HEK293 (cell line): Measurements from ENCODE around the gene SAMD11.

Source experiments
- EGR2 ChIP-seq: fragments of 450-650 bp; formaldehyde crosslinking; IDR thresholded peaks from 2 replicates; pipeline ENCODE4 v1.5.1; 2016; ENCODE audit warnings: low read depth, missing biosample characterization, missing genetic modification characterization
- INSM2 ChIP-seq: fragments of 450-650 bp; formaldehyde crosslinking; IDR thresholded peaks from 2 replicates; pipeline ENCODE4 v1.5.1; 2016; ENCODE audit warnings: missing biosample characterization, missing genetic modification characterization
- KLF10 ChIP-seq: fragments of 450-650 bp; IDR thresholded peaks from 2 replicates; pipeline ENCODE4 v1.5.1; 2018; ENCODE audit warnings: missing biosample characterization, mild to moderate bottlenecking, missing genetic modification characterization
- OSR2 ChIP-seq: fragments of 450-650 bp; formaldehyde crosslinking; IDR thresholded peaks from 2 replicates; pipeline ENCODE4 v1.5.1; 2016; ENCODE audit warnings: missing biosample characterization, missing genetic modification characterization
- PRDM1 ChIP-seq: fragments of 450-650 bp; formaldehyde crosslinking; IDR thresholded peaks from 2 replicates; pipeline ENCODE4; 2016; ENCODE audit warnings: missing biosample characterization, missing genetic modification characterization
- SALL2 ChIP-seq: fragments of 450-650 bp; formaldehyde crosslinking; IDR thresholded peaks from 2 replicates; pipeline ENCODE4 v1.5.0; 2017; ENCODE audit warnings: missing biosample characterization, mild to moderate bottlenecking, missing genetic modification characterization, borderline replicate concordance
- TCF7L2 ChIP-seq: IDR thresholded peaks from 2 replicates; pipeline ENCODE4 v1.6.1; 2011; ENCODE audit warnings: low read depth, mild to moderate bottlenecking, inconsistent platforms, low read length, moderate library complexity, borderline replicate concordance
- ZBTB10 ChIP-seq: fragments of 450-650 bp; formaldehyde crosslinking; IDR thresholded peaks from 2 replicates; pipeline ENCODE4 v1.5.1; 2016; ENCODE audit warnings: missing biosample characterization, missing genetic modification characterization
- ZBTB48 ChIP-seq: fragments of 450-650 bp; formaldehyde crosslinking; IDR thresholded peaks from 2 replicates; pipeline ENCODE4 v1.5.1; 2016; ENCODE audit warnings: missing biosample characterization, missing genetic modification characterization
- ZBTB7A ChIP-seq: fragments of 450-650 bp; formaldehyde crosslinking; IDR thresholded peaks from 2 replicates; pipeline ENCODE4 v1.5.1; 2016; ENCODE audit warnings: low read depth, missing biosample characterization, missing genetic modification characterization
- ZFP3 ChIP-seq: fragments of 450-650 bp; formaldehyde crosslinking; IDR thresholded peaks from 2 replicates; pipeline ENCODE4 v1.5.1; 2016; ENCODE audit warnings: low read depth, missing biosample characterization, missing genetic modification characterization
- ZFP37 ChIP-seq: fragments of 450-650 bp; formaldehyde crosslinking; IDR thresholded peaks from 2 replicates; pipeline ENCODE4 v1.5.1; 2016; ENCODE audit warnings: missing biosample characterization, missing genetic modification characterization
- ZNF10 ChIP-seq: fragments of 450-650 bp; formaldehyde crosslinking; IDR thresholded peaks from 2 replicates; pipeline ENCODE4 v1.5.1; 2017; ENCODE audit warnings: missing biosample characterization, missing genetic modification characterization
- ZNF112 ChIP-seq: fragments of 450-650 bp; formaldehyde crosslinking; IDR thresholded peaks from 2 replicates; pipeline ENCODE4 v1.5.0; 2017; ENCODE audit warnings: missing biosample characterization, missing genetic modification characterization
- ZNF133 ChIP-seq: fragments of 450-650 bp; formaldehyde crosslinking; IDR thresholded peaks from 2 replicates; pipeline ENCODE4 v1.5.1; 2016; ENCODE audit warnings: missing biosample characterization, missing genetic modification characterization
- ZNF140 ChIP-seq: fragments of 450-650 bp; formaldehyde crosslinking; IDR thresholded peaks from 2 replicates; pipeline ENCODE4 v1.5.1; 2016; ENCODE audit warnings: missing biosample characterization, missing genetic modification characterization
- ZNF19 ChIP-seq: fragments of 450-650 bp; formaldehyde crosslinking; IDR thresholded peaks from 2 replicates; pipeline ENCODE4; 2016; ENCODE audit warnings: missing biosample characterization, missing genetic modification characterization, low read depth
- ZNF248 ChIP-seq: fragments of 450-650 bp; formaldehyde crosslinking; IDR thresholded peaks from 2 replicates; pipeline ENCODE4 v1.5.1; 2017; ENCODE audit warnings: missing biosample characterization, missing genetic modification characterization
- ZNF280D ChIP-seq: fragments of 450-650 bp; formaldehyde crosslinking; IDR thresholded peaks from 2 replicates; pipeline ENCODE4 v1.5.1; 2016; ENCODE audit warnings: missing biosample characterization, missing genetic modification characterization
- ZNF302 ChIP-seq: fragments of 450-650 bp; formaldehyde crosslinking; IDR thresholded peaks from 2 replicates; pipeline ENCODE4 v1.5.1; 2016; ENCODE audit warnings: missing biosample characterization, missing genetic modification characterization, low read depth
- ZNF394 ChIP-seq: fragments of 450-650 bp; formaldehyde crosslinking; IDR thresholded peaks from 2 replicates; pipeline ENCODE4 v1.5.1; 2016; ENCODE audit warnings: missing biosample characterization, missing genetic modification characterization, mild to moderate bottlenecking, moderate library complexity, borderline replicate concordance
- ZNF398 ChIP-seq: fragments of 450-650 bp; formaldehyde crosslinking; IDR thresholded peaks from 2 replicates; pipeline ENCODE4 v1.5.1; 2017; ENCODE audit warnings: missing biosample characterization, missing genetic modification characterization
- ZNF530 ChIP-seq: fragments of 450-650 bp; formaldehyde crosslinking; IDR thresholded peaks from 2 replicates; pipeline ENCODE4 v1.5.1; 2016; ENCODE audit warnings: low read depth, missing biosample characterization, missing genetic modification characterization
- ZNF544 ChIP-seq: fragments of 450-650 bp; formaldehyde crosslinking; IDR thresholded peaks from 2 replicates; pipeline ENCODE4 v1.5.0; 2017; ENCODE audit warnings: missing biosample characterization, missing genetic modification characterization
- ZNF600 ChIP-seq: fragments of 450-650 bp; formaldehyde crosslinking; IDR thresholded peaks from 2 replicates; pipeline ENCODE4 v1.5.1; 2016; ENCODE audit warnings: missing biosample characterization, missing genetic modification characterization
- ZNF621 ChIP-seq: fragments of 450-650 bp; formaldehyde crosslinking; IDR thresholded peaks from 2 replicates; pipeline ENCODE4 v1.5.1; 2017; ENCODE audit warnings: missing biosample characterization, missing genetic modification characterization
- ZNF624 ChIP-seq: fragments of 450-650 bp; formaldehyde crosslinking; IDR thresholded peaks from 2 replicates; pipeline ENCODE4 v1.5.1; 2017; ENCODE audit warnings: missing biosample characterization, missing genetic modification characterization
- ZNF654 ChIP-seq: fragments of 450-650 bp; formaldehyde crosslinking; IDR thresholded peaks from 2 replicates; pipeline ENCODE4 v1.5.1; 2016; ENCODE audit warnings: low read depth, missing biosample characterization, missing genetic modification characterization
- ZNF658 ChIP-seq: fragments of 450-650 bp; formaldehyde crosslinking; IDR thresholded peaks from 2 replicates; pipeline ENCODE4; 2016; ENCODE audit warnings: missing biosample characterization, missing genetic modification characterization
- ZSCAN4 ChIP-seq: fragments of 450-650 bp; formaldehyde crosslinking; IDR thresholded peaks from 2 replicates; pipeline ENCODE4 v1.5.1; 2017; ENCODE audit warnings: missing biosample characterization, missing genetic modification characterization

The SAMD11 gene

DNA sequence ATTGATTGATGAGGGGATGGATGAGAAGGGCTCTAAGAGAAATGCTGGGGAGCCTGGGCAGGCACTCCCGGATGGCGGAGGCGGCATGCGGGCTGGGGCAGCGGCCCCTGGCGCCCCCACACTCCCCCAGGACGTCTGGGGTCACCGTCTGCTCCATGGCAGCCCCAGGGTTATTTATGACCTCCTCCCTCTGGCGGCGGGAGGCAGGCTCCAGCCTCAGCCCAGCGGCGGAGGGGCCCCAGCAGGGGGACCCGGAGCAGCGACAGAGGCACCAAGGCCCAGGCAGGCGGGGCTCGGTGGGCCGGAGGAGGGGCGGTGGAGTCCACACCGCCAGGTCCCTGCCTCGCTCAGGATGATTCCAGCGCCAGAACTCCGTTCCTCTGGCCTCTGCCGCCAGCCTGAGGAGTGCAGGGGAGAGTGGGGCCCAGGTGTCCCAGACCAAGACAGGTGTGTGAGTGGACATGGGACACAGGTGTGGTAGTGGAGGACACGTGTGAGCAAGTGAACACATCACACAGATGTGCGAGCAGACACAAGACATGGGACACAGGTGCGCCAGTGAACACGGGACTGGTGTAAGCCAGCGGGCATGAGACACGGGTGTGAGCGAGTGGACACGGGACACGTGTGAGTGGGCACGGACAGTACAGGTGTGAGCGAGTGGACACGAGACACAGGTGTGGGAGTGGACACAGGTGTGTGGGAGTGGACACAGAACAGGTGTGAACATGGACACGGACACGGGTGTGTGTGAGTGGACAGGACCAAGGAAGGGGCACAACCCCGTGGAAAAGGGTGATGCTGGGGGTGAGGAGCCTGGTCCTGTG, 2.5 kb upstream of the SAMD11 start (continued):
- TF ChIP-seq ZNF658 (tag by site-specific recombination) (no peak), ZNF302 (tag by site-specific recombination) (no peak), ZNF19 (tag by site-specific recombination) (no peak), ZNF133 (tag by site-specific recombination) (no peak), ZNF10 (no peak), ZBTB7A (tag by site-specific recombination) (peak; percentile 80), ZNF544 (tag by site-specific recombination) (no peak), EGR2 (tag by site-specific recombination) (peak; percentile 93), INSM2 (0 out of 2 replicates have a peak, but pooled peaks have one; percentile 59), SALL2 (tag by site-specific recombination) (no peak), KLF10 (peak; percentile 89), TCF7L2 (no peak), ZNF140 (no peak), ZNF600 (tag by site-specific recombination) (peak; percentile 99), ZNF394 (tag by site-specific recombination) (no peak), ZNF624 (tag by site-specific recombination) (no peak), ZFP3 (tag by site-specific recombination) (no peak), ZNF280D (tag by site-specific recombination) (no peak), ZNF112 (tag by site-specific recombination) (no peak), ZNF530 (tag by site-specific recombination) (no peak), ZNF398 (tag by site-specific recombination) (peak; percentile 74), OSR2 (tag by site-specific recombination) (peak; percentile 32; the same call in 1 of the 2 replicates), ZBTB10 (peak; percentile 67; the same call in 1 of the 2 replicates), PRDM1 (tag by site-specific recombination) (no peak), ZNF621 (no peak), ZNF654 (tag by site-specific recombination) (no peak), ZBTB48 (peak; percentile 84), ZFP37 (tag by site-specific recombination) (peak; percentile 95), ZNF248 (no peak), ZSCAN4 (tag by site-specific recombination) (no peak)
